SU-DHL-6 (cell line): ENCODE measurements around the gene MGRN1.

Experiments used
- CTCF ChIP-seq: fragments of 200-600 bp; sonication (generic); IDR thresholded peaks from one replicate; pipeline ENCODE4 v1.5.1; 2017; ENCODE audit warnings: antibody characterized with exemption, mild to moderate bottlenecking, low read length, moderate library complexity; ENCODE audit not compliant: insufficient read depth, poor library complexity, severe bottlenecking
- EZH2phosphoT487 ChIP-seq: fragments of 200-600 bp; sonication (generic), shearing (Covaris generic); conservative IDR thresholded peaks from 2 replicates; pipeline ENCODE4 v1.6.1; 2018; ENCODE audit warnings: mild to moderate bottlenecking, antibody characterized with exemption, low read length, moderate library complexity, mixed read lengths

- no peak for TF ChIP-seq CTCF
- TF ChIP-seq EZH2phosphoT487: no peak
Measured at GRCh38 chr16:4718466-4718865, 93.8 kb downstream of the MGRN1 start.
